ENCODE data around the gene DENND1C. TPM values are rescaled to one million over a fixed set of nuclear protein-coding genes. Genes with fewer than 3 reads are reported as not detected.

Gene DENND1C
- total RNA-seq, 1 experiment from 2014 or later, result not detected

DNA sequence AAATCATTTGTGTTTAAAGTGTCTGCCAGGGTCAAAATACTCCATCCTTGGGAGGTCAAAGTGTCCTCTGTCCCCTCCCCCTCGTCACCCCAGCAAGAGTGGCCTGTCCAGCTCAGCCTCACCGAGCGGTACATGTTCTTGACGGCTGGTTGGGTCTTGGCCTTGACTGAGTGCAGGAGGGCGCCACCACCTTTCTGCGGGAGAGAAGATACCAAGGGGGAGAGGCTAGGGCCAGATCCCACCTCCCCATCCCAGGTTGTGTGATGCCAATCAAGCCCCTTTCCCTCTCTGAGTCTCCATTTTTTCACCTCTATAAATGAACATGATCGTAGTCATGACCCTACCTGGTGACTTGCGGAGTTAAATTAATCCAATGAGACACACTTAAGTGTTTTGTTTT is 11.4 kb downstream of the DENND1C start:
- H2AFZ ChIP-seq (ENCODE audit: low read length), result no peak overlapping the region
- intact Hi-C loops (cut with micrococcal nuclease), result no loop called here
- H3K27ac ChIP-seq (ENCODE audit: low read length), result no peak overlapping the region
- H3K36me3 ChIP-seq (ENCODE audit: low read depth, low read length), result peaks cover 5% of the 10 kb centered on the region; the same call in 1 of the 2 replicates
- no peaks in the 10 kb centered on the region for H3K9me3 ChIP-seq (ENCODE audit: low read length)
- no peaks in the 10 kb centered on the region for H3F3A ChIP-seq (ENCODE audit: low read length, unreplicated experiment)
- ATAC-seq, result no peak
- H3K4me3 ChIP-seq (ENCODE audit: low read length), result no peak overlapping the region
- BruUV-seq (replicated peaks), result no TSS peak
- no peak overlapping the region for H3K4me2 ChIP-seq (ENCODE audit: low read length)
- H3K27me3 ChIP-seq (ENCODE audit: low read length), result no peaks in the 10 kb centered on the region
- H3K4me1 ChIP-seq (ENCODE audit: insufficient read depth, low read length), result peaks cover 4% of the 10 kb centered on the region; the same call in 1 of the 2 replicates
- TF ChIP-seq CTCF (conservative IDR thresholded peaks at IDR 0.05; ENCODE audit: low read depth, low read length), result no peak
- no peak for TF ChIP-seq EZH2 (IDR thresholded peaks at IDR 0.05; ENCODE audit: low read length, unreplicated experiment)
- TF ChIP-seq EZH2phosphoT487 (IDR thresholded peaks at IDR 0.05; ENCODE audit: borderline replicate concordance, low read length), result no peak
- POLR2A ChIA-PET (ENCODE audit: unreplicated experiment), result no interaction called here
- H3K9ac ChIP-seq (ENCODE audit: low read length), result no peak overlapping the region
- 0 out of 2 replicates have a peak, but pooled peaks cover 4% of the 10 kb centered on the region for H3K79me2 ChIP-seq (ENCODE audit: low read length)
- no peaks in the 10 kb centered on the region for H3K9me2 ChIP-seq (replicated peaks; ENCODE audit: low read length)
- DNase-seq, result no peak
- no peaks in the 10 kb centered on the region for H4K20me1 ChIP-seq (ENCODE audit: low read length)
- CTCF ChIA-PET, result no interaction called here

DNA sequence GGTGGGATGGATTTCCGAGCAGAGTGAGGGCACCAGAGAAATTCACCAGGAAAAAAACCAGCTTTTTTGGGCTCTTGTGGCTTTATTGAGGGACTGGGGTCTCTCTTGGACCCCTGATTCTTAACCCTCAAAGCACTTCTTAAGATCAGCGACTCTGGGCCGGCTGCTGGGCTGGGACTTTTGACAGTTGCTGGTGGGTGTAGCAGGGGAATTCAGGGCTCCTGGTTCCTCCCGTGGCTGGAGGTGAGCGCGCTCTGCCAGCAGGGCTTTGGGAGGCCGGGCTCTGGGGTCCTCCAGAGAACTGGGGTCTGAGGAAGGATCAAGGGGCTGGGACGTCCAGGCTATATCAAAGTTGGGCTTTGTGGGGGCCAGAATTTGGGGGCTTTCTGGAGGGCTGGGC is 14.2 kb downstream of the DENND1C start:
- Histone ChIP-seq H3K27ac (ENCODE audit: low read length) (no peak overlapping the region), H3K4me1 (ENCODE audit: insufficient read depth, low read length) (peaks cover 9% of the 10 kb centered on the region; the same call in 1 of the 2 replicates), H3K9me2 (replicated peaks; ENCODE audit: low read length) (no peaks in the 10 kb centered on the region), H3K9me3 (ENCODE audit: low read length) (no peaks in the 10 kb centered on the region), H3K36me3 (ENCODE audit: low read depth, low read length) (peaks cover 5% of the 10 kb centered on the region; the same call in 1 of the 2 replicates), H2AFZ (ENCODE audit: low read length) (no peak overlapping the region), H3K4me2 (ENCODE audit: low read length) (no peak overlapping the region), H3K79me2 (ENCODE audit: low read length) (peaks cover 14% of the 10 kb centered on the region), H3K9ac (ENCODE audit: low read length) (no peak overlapping the region), H3F3A (ENCODE audit: low read length, unreplicated experiment) (no peaks in the 10 kb centered on the region), H3K4me3 (ENCODE audit: low read length) (no peak overlapping the region), H4K20me1 (ENCODE audit: low read length) (no peaks in the 10 kb centered on the region), H3K27me3 (ENCODE audit: low read length) (no peaks in the 10 kb centered on the region)
- TF ChIP-seq CTCF (conservative IDR thresholded peaks at IDR 0.05; ENCODE audit: low read depth, low read length) (no peak), EZH2 (IDR thresholded peaks at IDR 0.05; ENCODE audit: low read length, unreplicated experiment) (no peak), EZH2phosphoT487 (IDR thresholded peaks at IDR 0.05; ENCODE audit: borderline replicate concordance, low read length) (no peak)
- DNase-seq (no peak), ATAC-seq (no peak)
- CTCF ChIA-PET, result no interaction called here
- BruUV-seq (replicated peaks), result no TSS peak
- POLR2A ChIA-PET (ENCODE audit: unreplicated experiment), result no interaction called here
- intact Hi-C loops (cut with micrococcal nuclease), result no loop called here

DNA sequence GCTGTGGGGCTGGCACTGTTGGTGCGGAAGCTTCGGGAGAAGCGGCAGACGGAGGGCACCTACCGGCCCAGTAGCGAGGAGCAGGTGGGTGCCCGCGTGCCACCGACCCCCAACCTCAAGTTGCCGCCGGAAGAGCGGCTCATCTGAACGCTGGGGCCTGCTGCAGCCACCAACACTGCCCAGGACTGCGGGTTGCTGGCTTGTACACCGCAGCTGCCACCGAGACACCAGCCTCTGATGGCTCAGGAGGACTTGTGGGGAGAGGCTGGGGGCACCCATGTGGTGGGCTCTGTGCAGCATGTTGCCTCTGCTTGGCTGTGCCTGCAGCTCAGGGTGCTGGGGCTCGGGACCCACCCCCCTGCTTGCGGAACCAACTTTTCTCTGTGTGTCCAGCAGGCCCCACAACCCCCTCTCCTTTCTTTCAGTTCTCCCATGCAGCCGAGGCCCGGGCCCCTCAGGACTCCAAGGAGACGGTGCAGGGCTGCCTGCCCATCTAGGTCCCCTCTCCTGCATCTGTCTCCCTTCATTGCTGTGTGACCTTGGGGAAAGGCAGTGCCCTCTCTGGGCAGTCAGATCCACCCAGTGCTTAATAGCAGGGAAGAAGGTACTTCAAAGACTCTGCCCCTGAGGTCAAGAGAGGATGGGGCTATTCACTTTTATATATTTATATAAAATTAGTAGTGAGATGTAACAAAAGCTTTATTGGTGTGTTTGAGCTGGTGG is 14.9 kb downstream of the DENND1C start:
- peaks cover 14% of the 10 kb centered on the region for H3K79me2 ChIP-seq (ENCODE audit: low read length)
- no peak overlapping the region for H3K4me2 ChIP-seq (ENCODE audit: low read length)
- ATAC-seq (no peak), DNase-seq (no peak)
- BruUV-seq (replicated peaks), result no TSS peak
- H3K27me3 ChIP-seq (ENCODE audit: low read length), result no peaks in the 10 kb centered on the region
- H3K36me3 ChIP-seq (ENCODE audit: low read depth, low read length), result peaks cover 5% of the 10 kb centered on the region; the same call in 1 of the 2 replicates
- no peak overlapping the region for H3K27ac ChIP-seq (ENCODE audit: low read length)
- no peaks in the 10 kb centered on the region for H4K20me1 ChIP-seq (ENCODE audit: low read length)
- intact Hi-C loops (cut with micrococcal nuclease), result no loop called here
- no peak for TF ChIP-seq EZH2phosphoT487 (IDR thresholded peaks at IDR 0.05; ENCODE audit: borderline replicate concordance, low read length)
- POLR2A ChIA-PET (ENCODE audit: unreplicated experiment), result no interaction called here
- H3K9ac ChIP-seq (ENCODE audit: low read length), result no peak overlapping the region
- H3K9me2 ChIP-seq (replicated peaks; ENCODE audit: low read length), result no peaks in the 10 kb centered on the region
- no peaks in the 10 kb centered on the region for H3K9me3 ChIP-seq (ENCODE audit: low read length)
- CTCF ChIA-PET, result no interaction called here
- no peak overlapping the region for H2AFZ ChIP-seq (ENCODE audit: low read length)
- H3K4me3 ChIP-seq (ENCODE audit: low read length), result no peak overlapping the region
- H3K4me1 ChIP-seq (ENCODE audit: insufficient read depth, low read length), result peaks cover 9% of the 10 kb centered on the region; the same call in 1 of the 2 replicates
- no peaks in the 10 kb centered on the region for H3F3A ChIP-seq (ENCODE audit: low read length, unreplicated experiment)
